Ovary (tissue), 3 donors: ENCODE measurements around the gene RPP25.

ENCODE experiments used
- CTCF ChIP-seq, 3 donors: fragments of 450-650 bp in 2 of 3; fragments of 200-600 bp in 1 of 3; IDR thresholded peaks; one replicate each; pipeline versions ENCODE4 v1.5.1 to v1.8.0; 2016 to 2022; ENCODE audit warnings: antibody characterized with exemption in 3 of 3, mild to moderate bottlenecking in 1 of 3
- EP300 ChIP-seq: sonication (generic); formaldehyde crosslinking; IDR thresholded peaks from one replicate; pipeline ENCODE4 v1.6.1; 2017; ENCODE audit warnings: antibody characterized with exemption
- donor health status: DM: no; HTN: no; CAD: no.

- no peak for TF ChIP-seq CTCF (IDR thresholded peaks at IDR 0.05)
- TF ChIP-seq EP300: no peak
Measured at GRCh38 chr15:74967670-74968069, 11.1 kb upstream of the RPP25 start.
